ENCODE results near the gene HMCN2. TPM values are rescaled to one million over a fixed set of nuclear protein-coding genes. Genes with fewer than 3 reads are reported as not detected.

The HMCN2 gene
- total RNA-seq, 2 donors from 2014 or later = 1.3 to 7.3 TPM

DNA sequence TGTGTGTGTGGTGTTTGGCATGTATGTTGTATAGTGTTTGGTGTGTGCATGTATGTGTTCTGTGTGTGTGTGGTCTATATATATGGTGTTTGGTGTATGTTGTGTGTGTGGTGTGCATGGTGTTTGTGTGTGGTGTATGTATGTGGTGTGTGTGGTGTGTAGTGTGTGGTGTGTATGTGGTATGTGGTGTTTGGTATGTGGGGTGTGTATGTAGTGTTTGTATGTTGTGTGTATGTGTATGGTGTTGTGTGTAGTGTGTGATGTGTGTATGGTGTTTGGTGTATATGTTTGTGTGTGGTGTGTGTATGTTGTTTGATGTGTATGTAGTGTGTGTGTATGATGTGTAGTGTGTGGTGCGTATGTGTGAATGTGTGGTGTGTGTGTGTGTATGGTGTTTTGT lies 78.8 kb downstream of the HMCN2 start:
- DNase-seq (ENCODE audit: low spot score) = no peak
- H3K36me3 ChIP-seq = no peaks in the 10 kb centered on the region
- H3K4me1 ChIP-seq = no peaks in the 10 kb centered on the region

DNA sequence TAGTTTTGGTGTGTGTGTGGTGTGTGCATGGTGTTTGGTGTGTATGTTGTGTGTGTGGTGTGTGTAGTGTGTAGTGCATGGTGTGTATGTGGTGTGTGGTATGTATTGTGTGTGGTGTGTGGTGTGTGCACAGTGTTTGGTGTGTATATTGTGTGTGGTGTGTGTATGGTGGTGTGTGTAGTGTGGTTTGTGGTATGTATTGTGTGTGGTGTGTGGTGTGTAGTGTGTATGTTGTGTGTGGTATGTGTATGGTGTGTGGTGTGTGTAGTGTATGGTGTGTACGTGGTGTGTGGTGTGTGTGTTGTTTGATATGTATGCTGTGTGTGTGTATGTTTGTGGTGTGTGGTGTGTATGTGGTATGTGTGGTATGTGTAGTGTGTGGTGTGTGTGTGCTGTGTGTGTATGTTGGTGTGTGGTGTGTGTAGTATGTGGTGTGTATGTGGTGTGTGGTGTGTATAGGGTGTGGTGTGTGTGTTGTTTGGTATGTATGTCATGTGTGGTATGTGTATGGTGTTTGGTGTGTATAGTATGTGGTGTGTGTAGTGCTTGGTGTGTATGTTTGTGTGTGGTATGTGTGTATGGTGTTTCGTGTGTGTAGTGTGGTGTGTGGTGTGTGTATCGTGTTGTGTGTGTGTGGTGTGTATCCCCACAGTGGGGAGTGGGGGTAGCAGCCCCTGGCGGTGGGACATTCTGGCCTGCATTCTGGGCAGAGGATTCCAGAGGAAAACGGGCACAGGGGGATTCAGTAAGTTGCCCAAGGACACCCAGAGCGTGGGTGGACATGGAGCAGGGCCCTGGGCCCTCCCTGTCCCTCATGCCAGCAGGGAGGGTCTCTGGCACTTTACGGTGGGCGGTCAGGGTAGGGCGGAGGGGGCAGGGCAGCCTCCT lies 79.7 kb downstream of the HMCN2 start:
- TF ChIP-seq, protein P1, sequence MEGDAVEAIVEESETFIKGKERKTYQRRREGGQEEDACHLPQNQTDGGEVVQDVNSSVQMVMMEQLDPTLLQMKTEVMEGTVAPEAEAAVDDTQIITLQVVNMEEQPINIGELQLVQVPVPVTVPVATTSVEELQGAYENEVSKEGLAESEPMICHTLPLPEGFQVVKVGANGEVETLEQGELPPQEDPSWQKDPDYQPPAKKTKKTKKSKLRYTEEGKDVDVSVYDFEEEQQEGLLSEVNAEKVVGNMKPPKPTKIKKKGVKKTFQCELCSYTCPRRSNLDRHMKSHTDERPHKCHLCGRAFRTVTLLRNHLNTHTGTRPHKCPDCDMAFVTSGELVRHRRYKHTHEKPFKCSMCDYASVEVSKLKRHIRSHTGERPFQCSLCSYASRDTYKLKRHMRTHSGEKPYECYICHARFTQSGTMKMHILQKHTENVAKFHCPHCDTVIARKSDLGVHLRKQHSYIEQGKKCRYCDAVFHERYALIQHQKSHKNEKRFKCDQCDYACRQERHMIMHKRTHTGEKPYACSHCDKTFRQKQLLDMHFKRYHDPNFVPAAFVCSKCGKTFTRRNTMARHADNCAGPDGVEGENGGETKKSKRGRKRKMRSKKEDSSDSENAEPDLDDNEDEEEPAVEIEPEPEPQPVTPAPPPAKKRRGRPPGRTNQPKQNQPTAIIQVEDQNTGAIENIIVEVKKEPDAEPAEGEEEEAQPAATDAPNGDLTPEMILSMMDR (IDR thresholded peaks at IDR 0.05) = no peak
- DNase-seq (ENCODE audit: low spot score) = no peak
- no peaks in the 10 kb centered on the region for H3K36me3 ChIP-seq
- H3K27ac ChIP-seq = no peak overlapping the region
- no peak overlapping the region for H3K4me3 ChIP-seq
- H3K4me1 ChIP-seq = no peaks in the 10 kb centered on the region
- no peaks in the 10 kb centered on the region for H3K27me3 ChIP-seq
- H3K9me3 ChIP-seq = no peaks in the 10 kb centered on the region

More for the DNA sequence above, 78.8 kb downstream of the HMCN2 start:
- TF ChIP-seq, protein P1 (IDR thresholded peaks at IDR 0.05) = no peak
- H3K9me3 ChIP-seq = no peaks in the 10 kb centered on the region
- H3K27ac ChIP-seq = no peak overlapping the region
- H3K4me3 ChIP-seq = no peak overlapping the region
- H3K27me3 ChIP-seq = no peaks in the 10 kb centered on the region

DNA sequence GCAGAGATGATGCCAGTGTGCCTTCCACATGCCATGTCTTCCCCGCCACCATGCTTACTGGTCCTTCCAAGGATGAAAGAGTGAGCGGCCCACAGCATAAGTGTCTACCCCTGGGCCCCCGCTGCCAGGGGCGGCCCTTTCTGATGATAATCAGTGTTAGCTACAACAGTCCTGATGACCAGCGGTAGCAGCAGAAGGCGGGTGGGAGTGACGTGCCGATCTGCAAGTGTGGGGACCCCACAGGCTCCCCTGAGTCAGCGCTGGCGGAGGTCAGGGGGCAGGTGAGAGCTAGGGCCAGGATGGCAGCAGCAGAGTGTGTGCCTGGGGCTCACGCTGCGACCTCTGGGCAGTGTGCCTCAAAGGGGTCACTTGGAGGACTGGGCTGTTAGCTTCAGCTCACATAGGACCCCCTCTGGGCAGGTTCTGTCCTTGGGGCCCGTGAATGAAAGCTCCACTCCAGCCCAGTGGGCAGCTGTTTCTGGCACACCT lies 80.4 kb downstream of the HMCN2 start:
- TF ChIP-seq, protein P1 (IDR thresholded peaks at IDR 0.05) = no peak
- no peak for DNase-seq (ENCODE audit: low spot score)
- H3K4me1 ChIP-seq = no peaks in the 10 kb centered on the region

DNA sequence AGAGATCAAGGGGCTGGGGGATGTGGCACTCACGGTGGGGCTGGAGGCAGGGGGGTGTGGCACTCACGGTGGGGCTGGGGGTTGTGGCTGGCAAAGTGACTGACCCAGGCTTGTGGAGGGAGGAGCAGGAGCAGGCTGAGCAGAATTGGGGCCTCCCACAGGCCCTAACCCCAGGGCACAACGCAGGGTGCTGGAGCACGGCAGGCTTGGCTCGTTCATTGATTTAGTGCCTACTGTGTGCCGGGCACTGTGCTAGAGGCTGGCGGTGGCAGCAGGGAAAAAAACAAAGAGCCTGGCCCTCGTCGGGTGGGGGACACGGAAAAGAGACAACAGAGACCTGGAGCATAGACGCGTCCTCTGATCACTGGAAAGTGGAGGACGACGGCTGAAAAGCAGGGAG lies 80.9 kb downstream of the HMCN2 start:
- TF ChIP-seq, protein P1 (IDR thresholded peaks at IDR 0.05) = no peak
- no peak for DNase-seq (ENCODE audit: low spot score)
- H3K27ac ChIP-seq = no peak overlapping the region
- no peaks in the 10 kb centered on the region for H3K27me3 ChIP-seq
- no peaks in the 10 kb centered on the region for H3K36me3 ChIP-seq
- no peaks in the 10 kb centered on the region for H3K9me3 ChIP-seq
- no peaks in the 10 kb centered on the region for H3K4me1 ChIP-seq
- H3K4me3 ChIP-seq = no peak overlapping the region

More for the DNA sequence above, 80.4 kb downstream of the HMCN2 start:
- no peak overlapping the region for H3K4me3 ChIP-seq
- H3K36me3 ChIP-seq = no peaks in the 10 kb centered on the region
- H3K9me3 ChIP-seq = no peaks in the 10 kb centered on the region
- no peak overlapping the region for H3K27ac ChIP-seq
- no peaks in the 10 kb centered on the region for H3K27me3 ChIP-seq

DNA sequence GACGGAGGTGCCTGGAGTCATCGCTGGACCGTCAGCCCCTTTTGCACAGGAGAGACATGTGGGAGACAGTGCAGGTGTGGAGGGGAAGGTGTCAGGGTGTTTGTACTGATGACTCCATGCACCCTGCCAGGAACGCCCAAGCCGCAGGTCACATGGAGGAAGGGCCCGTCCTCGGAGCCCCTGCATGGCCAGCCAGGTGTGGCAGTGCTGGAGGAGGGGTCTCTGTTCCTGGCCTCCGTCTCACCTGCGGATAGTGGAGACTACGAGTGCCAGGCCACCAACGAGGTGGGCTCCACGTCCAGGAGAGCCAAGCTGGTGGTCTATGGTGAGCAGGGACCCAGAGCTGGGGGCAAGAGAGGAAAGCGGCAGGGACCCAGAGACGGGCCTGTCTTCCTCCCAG lies 81.5 kb downstream of the HMCN2 start:
- Histone ChIP-seq H3K27me3 (no peaks in the 10 kb centered on the region), H3K4me1 (no peaks in the 10 kb centered on the region), H3K27ac (no peak overlapping the region), H3K9me3 (no peaks in the 10 kb centered on the region), H3K4me3 (no peak overlapping the region), H3K36me3 (no peaks in the 10 kb centered on the region)
- DNase-seq (ENCODE audit: low spot score) = no peak
- TF ChIP-seq, protein P1 (IDR thresholded peaks at IDR 0.05) = no peak

Data from right atrium auricular region (tissue), 2 donors.